Activated CD4-positive, alpha-beta T cell treated with anti-CD3 and anti-CD28 coated beads, Interleukin-2, amount 50 U/mL, for 24 hours (primary cell): ENCODE results near the gene USP10.

Source experiments
- DNase-seq, 2 donors: peaks; one replicate each; pipeline ENCODE4 v3.0.0-alpha.2; 2020; ENCODE audit warnings: low read depth in 1 of 2, low spot score in 1 of 2

USP10 gene

GRCh38 chr16:84699712-84700445 lies at the start of gene USP10:
Gene USP10 (plus strand): TSS chr16:84700000. CDS start chr16:84700091, 91 bp downstream.
- DNase-seq = peak; percentile 70 to 72

- DNase-seq = no peak
Measured at GRCh38 chr16:84650062-84650991, 49.5 kb upstream of the USP10 start.

GRCh38 chr16:84652566-84652965 lies 47.2 kb upstream of the USP10 start:
- DNase-seq = no peak

GRCh38 chr16:84654238-84654637 lies 45.6 kb upstream of the USP10 start:
- DNase-seq = no peak

GRCh38 chr16:84654998-84655397 lies 44.8 kb upstream of the USP10 start:
- DNase-seq = no peak

- DNase-seq = no peak
Measured at GRCh38 chr16:84656649-84657048, 43.2 kb upstream of the USP10 start.

GRCh38 chr16:84657229-84657837 lies 42.5 kb upstream of the USP10 start:
- DNase-seq = no peak

GRCh38 chr16:84658690-84659089 lies 41.1 kb upstream of the USP10 start:
- no peak for DNase-seq

- no peak for DNase-seq
Measured at GRCh38 chr16:84659656-84660300, 40.0 kb upstream of the USP10 start.

- no peak for DNase-seq
Measured at GRCh38 chr16:84660973-84661372, 38.8 kb upstream of the USP10 start.

GRCh38 chr16:84661418-84662060 lies 38.3 kb upstream of the USP10 start:
- no peak for DNase-seq

- DNase-seq = no peak
Measured at GRCh38 chr16:84662471-84662870, 37.3 kb upstream of the USP10 start.

- no peak for DNase-seq
Measured at GRCh38 chr16:84663433-84664101, 36.2 kb upstream of the USP10 start.

GRCh38 chr16:84665359-84665758 lies 34.4 kb upstream of the USP10 start:
- no peak for DNase-seq

GRCh38 chr16:84665843-84666242 lies 34.0 kb upstream of the USP10 start:
- DNase-seq = no peak

GRCh38 chr16:84667600-84668309 lies 32.0 kb upstream of the USP10 start:
- DNase-seq = no peak

- DNase-seq = no peak
Measured at GRCh38 chr16:84670063-84670462, 29.7 kb upstream of the USP10 start.

- peak; percentile 62 to 70 for DNase-seq
Measured at GRCh38 chr16:84672276-84673202, 27.3 kb upstream of the USP10 start.

GRCh38 chr16:84673203-84673535 lies 26.6 kb upstream of the USP10 start:
- no peak for DNase-seq
